Amniotic epithelial cell (primary cell): ENCODE measurements around the gene ARHGAP4.

Source experiments
- DNase-seq: peaks from one replicate; pipeline ENCODE4 v3.0.0-alpha.2; 2010; ENCODE audit warnings: low read depth

Gene ARHGAP4

DNA sequence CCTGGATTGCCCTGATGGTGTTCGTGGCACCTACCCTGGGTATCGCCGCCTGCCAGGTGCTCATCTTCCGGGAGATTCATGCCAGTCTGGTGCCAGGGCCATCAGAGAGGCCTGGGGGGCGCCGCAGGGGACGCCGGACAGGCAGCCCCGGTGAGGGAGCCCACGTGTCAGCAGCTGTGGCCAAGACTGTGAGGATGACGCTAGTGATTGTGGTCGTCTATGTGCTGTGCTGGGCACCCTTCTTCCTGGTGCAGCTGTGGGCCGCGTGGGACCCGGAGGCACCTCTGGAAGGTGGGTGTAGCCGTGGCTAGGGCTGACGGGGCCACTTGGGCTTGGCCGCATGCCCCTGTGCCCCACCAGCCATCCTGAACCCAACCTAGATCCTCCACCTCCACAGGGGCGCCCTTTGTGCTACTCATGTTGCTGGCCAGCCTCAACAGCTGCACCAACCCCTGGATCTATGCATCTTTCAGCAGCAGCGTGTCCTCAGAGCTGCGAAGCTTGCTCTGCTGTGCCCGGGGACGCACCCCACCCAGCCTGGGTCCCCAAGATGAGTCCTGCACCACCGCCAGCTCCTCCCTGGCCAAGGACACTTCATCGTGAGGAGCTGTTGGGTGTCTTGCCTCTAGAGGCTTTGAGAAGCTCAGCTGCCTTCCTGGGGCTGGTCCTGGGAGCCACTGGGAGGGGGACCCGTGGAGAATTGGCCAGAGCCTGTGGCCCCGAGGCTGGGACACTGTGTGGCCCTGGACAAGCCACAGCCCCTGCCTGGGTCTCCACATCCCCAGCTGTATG lies 19.7 kb downstream of the ARHGAP4 start:
- DNase-seq: no peak

DNA sequence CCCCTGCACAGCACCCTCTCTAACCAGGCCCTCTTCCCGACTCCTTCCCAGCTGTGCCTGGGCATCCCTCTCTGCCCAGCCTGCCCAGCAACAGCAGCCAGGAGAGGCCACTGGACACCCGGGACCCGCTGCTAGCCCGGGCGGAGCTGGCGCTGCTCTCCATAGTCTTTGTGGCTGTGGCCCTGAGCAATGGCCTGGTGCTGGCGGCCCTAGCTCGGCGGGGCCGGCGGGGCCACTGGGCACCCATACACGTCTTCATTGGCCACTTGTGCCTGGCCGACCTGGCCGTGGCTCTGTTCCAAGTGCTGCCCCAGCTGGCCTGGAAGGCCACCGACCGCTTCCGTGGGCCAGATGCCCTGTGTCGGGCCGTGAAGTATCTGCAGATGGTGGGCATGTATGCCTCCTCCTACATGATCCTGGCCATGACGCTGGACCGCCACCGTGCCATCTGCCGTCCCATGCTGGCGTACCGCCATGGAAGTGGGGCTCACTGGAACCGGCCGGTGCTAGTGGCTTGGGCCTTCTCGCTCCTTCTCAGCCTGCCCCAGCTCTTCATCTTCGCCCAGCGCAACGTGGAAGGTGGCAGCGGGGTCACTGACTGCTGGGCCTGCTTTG lies 20.5 kb downstream of the ARHGAP4 start:
- no peak for DNase-seq

DNA sequence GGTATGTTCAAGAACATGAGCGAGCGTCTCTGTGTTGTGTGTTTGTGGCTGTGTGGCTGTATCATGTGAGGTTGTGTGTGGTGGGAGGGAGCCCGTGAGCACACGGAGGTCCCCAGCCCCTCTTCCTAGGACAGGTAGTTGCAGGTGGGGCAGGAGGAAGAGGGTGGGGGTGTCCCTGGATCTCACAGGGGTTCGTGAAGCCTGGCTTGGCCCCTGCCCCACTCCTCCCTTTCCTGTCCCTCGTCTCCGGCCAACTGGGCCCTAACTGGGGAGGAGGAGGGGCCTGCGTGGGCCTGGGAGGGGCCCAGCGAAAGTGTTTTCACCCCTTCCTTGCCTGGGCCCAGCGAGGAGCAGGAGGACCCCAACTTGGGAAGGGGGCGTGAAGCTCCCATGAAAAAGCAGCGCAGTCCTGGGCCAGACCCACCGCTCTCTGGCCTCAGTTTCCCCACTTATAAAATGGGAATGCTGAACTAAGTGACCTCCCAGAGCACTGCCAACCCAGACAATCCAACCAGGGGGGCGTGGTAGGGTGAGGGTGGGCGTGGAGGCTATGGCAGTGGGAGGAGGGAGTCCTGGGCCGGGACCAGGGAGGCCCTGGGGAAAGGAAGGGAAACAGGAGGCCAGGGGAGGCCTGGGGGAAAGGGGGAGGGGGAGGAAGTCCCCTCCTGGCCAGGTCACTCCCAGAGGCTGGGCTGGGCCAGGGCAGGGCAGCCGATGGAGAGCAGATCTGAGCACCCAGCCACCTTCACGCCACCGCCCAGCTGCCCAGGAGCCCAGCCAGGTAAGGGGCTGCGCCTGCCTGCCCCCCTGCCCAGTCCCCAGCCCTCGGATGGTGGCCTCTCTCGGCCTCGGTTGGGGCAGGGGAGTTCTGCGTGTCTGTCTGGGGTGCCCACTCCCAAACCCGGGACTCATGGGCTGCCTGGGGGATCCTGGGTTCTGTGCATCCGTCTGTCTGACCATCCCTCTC lies 21.8 kb downstream of the ARHGAP4 start, which contains the start of gene AVPR2:
TSS of gene AVPR2 (plus strand) at position 683 of the 967 bp plus-strand sequence. CDS start 473 bp downstream, outside the sequence.
- no peak for DNase-seq

DNA sequence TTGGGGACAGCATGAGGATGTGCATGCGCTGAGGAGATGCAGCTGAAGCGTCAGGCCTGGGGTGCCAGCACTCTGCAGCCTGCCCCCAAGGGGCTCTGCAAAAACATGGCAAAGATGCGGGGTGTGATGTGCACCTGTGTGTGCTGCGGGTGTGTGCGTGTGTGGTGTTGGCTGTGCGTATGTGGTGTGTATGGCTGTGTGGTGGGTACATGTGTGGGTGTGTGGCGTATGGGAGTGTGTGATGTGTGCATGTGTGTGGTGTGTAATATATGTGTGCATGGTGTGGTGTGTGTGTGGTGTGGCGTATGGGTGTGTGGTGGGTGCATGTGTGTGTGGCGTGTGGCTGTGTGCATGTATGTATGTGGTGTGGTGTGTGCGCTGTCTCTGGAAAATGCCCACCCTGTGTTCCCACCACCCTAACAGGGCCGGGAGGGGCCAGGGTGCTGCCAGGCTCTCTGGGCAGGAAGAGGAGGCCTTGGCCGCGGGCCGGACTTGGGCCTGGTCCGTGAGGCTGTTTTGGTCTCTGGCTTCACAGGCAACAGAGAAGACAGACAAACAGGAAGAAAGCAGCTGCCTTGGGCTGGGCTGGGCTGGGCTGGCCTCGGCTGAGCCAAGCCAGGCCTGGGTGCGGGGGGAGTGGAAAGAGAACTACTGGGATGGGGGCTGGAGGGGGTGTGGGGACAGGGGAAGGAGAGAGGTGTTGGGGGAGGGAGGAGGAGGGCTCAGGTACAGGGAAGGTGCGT lies 22.7 kb downstream of the ARHGAP4 start:
- no peak for DNase-seq

DNA sequence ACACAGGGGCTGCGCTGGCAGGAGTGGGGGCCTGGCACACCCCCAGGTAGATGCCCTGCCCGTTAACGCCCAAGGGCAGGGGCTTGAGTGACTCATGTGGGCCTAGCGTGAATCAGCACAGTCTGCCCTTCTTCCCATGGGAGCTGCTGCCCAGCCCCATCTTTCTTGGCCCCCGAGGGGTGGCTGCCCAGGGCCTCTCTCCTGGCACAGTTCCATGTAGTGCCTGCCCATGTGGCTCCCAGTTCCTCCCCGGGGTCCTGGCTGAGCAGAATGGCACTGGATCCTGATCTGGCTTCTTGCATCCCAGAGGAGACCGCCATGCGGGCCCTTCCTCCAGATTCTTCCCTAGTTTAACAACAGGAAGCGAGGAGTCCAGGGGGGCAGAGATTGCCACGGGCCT lies 23.7 kb downstream of the ARHGAP4 start:
- no peak for DNase-seq

DNA sequence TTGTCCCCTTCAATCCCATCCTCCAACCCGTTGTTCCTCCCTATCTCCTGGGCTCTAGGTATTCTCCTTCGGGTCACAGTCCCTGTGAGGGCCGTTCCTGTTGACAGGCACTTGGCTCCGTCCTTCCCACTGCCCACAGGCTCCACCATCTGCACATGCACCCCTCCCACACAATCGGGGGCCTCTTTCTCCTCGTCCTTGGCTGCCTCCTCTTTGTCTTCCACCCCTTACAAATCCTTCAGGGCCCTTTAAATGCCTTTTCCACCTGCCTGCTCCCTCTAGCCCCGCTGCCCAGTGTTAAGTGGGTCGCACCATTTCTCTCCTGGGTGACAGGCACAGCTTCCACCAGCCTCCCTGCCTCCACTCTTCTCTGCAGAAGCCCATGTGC lies 24.3 kb downstream of the ARHGAP4 start:
- no peak for DNase-seq

DNA sequence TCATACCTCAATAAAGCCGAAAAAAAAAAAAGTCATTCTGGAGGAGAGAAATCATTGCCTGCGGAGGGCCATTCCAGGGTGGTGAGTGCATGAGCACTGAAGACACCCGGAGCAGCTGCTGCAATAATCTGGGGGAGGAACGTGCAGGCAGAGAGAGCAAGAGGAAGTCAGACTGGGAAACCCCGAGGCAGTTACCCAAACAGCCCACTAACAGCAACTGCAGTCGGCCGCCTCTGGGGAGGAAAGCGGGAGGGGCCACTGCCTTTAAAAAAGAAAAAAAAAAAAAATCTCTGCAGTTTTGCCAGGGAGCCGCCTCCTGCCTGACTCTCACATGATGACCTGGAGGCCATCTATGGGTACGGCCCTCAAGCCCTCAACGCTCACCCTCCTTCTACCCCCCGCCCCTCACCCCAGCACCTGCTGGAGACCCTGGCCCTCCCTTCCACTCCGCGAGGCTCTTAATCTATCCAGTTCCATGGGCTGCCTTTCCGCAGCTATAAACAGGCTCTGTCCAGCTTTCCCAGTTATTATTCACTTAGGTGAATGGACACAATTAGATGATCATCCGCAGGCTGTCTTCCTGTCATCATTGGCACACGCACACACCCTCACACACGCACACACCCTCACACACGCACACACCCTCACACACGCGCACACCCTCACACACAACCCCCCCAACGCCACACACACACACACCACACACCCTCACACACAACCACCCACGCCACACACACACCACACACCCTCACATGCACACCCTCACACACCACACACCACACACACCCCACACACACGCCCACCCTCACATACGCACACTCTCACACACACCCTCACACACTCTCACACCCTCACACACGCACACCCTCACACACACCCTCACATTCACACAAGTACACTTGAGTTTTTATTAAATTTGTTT lies 25.0 kb downstream of the ARHGAP4 start:
- DNase-seq: peak; percentile 92

DNA sequence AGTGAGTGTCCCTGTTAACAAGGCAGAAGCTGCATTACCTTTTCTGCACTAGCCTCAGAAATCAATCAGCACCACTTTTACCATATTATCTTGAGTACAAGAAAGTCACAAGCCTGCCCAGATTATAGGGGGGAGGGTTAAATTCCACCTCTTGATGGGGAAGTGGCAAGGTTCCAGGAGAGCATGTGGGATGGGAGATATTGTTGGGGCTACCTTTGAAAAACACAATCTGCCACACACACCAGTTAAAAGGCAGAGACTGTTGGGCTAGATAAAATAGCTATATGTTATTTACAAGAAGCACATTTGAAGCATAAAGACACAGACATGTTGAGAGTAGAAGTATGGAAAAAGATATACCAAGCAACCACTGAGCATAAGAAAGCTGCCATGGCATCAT lies 28.2 kb downstream of the ARHGAP4 start:
- DNase-seq: no peak

DNA sequence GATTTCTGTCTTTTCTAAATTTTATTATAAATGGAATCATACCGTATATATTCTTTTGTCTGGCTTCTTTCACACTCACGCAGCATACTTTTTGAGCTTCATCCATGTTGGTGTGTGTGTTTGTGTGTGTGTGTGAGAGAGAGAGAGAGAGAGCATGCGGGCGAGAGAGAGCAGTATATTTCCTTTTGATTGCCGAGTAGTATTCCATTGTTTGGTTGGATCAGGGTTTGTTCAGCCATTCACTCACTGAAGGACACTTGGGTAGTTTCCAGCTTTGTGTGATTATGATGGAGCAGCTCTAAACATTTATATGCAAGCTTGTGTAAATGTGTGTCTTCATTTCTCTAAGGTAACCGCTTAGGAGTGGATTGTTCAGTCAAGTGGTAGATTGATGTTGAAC lies 36.9 kb downstream of the ARHGAP4 start:
- no peak for DNase-seq

DNA sequence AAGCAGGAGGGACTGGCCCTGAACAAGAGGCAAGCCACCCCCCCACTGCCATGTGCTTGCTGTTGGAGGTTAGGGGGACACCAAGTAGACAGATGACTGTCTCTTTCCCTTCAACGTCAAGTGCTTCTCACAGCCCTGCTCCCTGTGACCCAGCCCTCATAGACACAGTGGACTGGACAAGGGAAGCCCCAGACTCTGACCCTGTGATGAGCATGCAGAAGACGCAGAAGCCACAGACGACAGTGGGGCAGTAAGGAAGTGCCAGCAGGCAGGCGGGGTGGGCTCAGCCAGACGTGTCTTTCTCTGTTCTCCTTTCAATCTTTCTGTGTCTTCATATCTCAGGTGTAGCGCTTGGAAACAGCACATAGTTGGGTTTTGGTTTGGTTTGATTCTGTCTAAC lies 37.7 kb downstream of the ARHGAP4 start:
- DNase-seq: no peak

DNA sequence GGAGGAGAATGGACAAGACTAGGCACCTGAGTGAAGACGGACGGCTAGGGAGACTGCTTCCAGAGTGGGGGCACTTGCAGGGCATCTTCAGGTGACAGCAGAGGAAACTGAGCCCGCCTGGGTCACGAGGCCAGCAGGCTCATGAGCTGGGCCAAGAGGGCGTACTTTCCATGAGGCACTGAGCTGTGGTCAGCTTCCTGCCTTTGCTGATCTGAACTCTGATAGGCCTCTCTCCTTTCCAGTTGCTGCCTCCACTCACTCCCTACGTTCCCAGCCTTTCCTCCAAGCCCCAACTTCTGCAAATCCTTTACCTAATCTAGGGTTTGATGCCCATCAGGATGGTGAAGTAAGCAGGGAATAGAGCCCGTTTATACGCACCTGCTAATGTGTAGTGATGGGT lies 38.7 kb downstream of the ARHGAP4 start:
- DNase-seq: no peak

DNA sequence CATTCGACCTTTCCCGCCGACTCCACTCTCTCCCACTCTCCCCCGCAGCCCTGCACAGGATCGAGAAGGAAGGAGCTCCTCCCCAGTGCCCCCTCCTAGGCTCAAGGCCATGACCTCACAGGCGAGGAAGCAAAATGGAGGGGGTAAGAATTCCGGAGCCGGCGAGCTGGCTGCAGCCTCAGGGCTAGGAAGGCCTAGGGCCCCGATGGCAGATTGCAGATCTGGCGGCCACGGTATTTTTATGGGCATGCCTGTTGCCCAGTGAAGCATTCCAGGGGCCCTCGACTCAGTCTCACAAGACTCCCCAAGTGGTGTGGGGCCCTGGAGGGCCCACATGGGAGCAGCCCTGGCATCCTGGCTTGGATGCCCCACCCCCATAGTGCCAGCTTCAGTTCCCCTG lies 39.1 kb downstream of the ARHGAP4 start:
- no peak for DNase-seq

DNA sequence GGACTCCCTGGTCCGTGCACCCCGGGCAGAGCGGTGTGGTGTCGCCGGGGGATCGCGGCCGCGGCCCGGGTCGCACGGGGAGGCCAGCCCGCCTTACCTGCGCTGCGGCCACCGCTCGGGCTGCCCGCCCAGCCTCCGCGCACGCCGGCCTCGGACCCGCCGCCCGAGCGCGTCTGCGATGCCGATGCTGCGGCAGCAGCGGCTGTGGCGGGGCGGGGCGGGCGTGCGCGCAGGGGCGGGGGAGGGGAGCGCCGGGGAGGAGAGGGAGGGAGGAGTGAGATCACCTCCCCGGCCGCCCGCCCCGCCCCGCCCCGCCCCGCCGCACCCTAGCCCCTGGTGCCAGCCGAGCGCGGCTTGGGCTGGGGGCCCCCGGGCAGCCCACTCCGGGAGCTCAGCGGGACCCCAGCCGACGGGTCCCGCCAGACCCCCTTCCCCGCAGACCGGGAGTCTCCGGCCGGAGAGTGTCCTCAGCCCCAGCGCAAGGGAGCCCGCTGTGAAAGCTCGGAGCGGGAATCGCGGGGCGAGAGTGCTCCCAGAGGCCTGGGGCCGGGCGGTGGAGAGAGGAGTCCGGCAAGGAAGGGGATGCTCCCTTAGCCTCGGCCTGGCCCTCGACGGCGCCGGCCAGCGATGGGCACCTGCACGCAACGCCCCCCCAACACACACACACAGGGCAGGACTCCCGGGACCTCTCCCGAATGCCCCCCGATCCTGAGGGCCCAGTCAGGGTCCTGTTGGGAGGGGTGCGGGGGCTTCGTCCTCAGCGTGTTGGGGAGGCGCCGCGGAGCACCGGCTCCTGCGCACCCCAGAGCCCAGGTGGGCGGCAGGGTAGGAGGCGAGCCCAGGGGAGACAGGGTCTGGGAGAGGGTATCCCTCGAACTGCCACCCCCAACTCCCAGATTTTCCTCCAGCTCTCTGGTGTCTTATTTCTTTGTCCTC lies 39.8 kb downstream of the ARHGAP4 start, which contains the start of gene L1CAM:
TSS of gene L1CAM (minus strand) at position 206 of the 936 bp plus-strand sequence. CDS start 10,337 bp downstream, outside the sequence.
- no peak for DNase-seq

DNA sequence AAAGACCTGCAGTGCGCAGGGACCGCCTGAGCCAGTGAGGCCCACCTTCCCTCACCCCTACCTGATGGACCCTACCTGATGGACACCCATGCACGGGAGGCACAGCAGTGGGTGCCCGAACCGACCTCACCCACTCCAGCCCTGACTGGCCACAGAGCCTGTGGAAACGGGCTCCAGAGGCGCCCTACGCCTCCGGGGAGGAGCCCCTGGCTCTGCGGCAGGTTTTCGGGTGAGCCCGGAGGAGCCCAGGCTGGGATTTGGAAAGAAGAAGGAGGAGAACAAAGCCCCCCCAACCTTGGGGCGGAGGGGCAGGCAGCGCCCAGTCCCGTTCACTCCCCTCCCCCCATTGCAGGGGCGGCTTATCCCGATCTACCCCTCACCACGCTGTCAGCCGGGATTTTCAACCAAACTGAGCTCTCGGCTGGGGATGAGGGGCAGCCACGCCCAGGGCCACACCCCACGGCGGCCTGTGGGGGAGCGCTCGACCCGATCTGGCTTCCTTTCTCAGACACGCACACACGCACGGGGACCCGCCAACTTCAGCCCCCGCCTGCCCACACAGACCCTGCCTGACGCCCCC lies 40.8 kb downstream of the ARHGAP4 start:
- DNase-seq: no peak

DNA sequence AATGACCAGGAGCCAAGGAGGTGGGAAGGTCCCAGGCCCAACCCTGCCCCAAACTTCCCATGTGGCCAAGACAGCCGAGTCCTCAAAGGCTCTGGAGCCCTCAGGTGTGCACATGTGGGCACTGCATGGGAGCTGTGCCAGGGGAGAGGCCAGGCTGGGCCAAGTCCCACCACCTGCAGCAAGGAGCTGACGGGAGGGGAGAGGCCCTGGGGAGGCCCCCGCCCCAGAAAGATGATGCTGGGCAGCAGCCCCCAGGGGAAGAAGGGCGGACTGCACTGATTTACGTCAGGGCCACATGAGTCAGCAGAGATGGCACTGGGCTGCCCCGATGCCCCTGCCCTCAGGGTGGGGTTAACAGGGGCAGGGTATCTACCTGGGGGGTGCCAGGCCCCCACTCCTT lies 41.5 kb downstream of the ARHGAP4 start:
- DNase-seq: no peak

DNA sequence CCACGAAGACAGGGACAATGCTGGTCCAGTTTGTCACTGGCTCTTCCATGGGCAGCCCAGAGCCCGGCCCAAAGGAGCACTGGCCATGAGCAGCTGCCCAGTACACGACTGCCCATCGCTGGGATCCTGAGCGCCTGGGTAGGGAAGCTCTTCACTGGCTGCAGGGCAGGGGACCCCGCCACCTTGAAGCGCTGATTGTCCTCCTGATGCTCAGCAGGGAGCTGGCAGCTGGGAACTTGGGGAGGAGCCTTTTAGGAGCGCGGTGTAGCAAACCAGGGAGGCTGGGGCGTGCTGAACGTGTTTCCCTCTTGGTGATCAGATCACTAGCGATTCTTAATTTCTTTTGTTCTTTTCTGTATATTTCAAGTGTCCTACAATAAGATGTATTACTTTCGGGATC lies 41.9 kb downstream of the ARHGAP4 start:
- no peak for DNase-seq

DNA sequence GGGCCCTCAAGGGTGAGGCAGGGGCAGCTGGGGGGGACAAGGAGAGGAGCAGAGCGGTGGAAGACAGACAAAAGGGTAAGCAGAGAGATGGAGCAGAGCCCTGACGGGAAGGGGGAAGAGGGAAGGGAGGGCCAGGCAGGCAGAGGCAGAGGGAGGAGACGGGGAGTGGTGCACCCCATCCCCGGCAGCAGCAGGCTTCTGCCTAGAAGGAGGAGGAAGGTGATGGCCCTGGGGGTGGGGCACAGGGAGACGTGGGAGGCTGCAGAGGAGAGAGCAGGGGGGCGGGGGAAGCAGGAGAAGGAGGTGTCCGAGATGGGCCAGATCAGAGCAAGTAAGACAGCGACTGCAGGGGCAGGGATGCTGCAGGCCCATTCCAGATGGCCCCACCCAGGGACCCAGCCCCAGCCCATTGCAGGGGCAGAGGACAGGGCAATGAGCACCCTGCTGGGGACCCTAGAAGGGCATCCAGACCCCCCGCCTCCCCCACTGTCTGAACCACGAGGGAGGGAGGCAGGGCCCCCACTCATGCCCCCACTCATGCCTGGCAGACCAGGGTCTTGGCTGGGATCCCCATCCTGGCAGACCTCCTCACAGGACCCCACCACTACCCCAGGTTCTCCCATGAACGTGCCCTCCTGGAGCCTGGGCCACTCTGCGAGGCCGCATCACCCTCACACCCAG lies 42.8 kb downstream of the ARHGAP4 start:
- DNase-seq: no peak

DNA sequence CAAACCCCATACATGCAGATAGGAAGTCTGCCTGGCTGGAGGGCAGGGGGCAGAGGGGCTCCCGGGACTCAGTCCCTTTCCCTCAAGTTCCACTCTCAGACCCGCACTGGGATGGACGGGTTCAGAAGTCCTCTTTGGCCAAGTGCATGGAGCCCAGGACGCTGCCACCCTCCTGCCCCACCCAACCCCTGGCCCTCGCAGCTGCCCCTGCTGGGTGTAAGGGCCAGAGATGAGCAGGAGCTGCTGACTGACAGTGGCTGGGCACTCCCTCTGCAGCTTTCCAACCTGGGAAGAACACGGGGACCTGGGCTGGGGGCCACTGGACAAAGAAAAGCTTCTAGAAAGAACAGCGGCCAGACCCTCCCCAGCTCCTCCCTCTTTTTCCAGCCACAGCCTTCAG lies 43.5 kb downstream of the ARHGAP4 start:
- DNase-seq: no peak
